Measurements from ENCODE around the gene USP38.

DNA sequence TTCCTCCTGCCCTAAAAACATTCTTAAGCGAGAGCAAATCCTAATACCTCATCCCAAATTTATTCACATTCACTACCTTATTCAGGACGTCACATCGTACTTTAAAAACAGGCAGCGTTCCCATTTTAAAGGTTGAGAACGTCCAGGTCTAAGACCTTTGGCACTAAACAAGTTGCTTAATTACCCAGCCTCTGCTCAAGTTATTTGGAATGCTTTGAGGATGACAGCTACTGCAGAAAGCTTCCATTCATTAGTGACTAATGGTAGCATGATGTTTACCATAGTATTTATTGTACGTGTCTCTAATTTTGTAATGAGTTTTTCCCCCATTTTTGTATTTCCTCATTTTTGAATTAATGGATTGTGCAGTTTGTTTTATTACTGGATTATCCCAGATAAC, 1.5 kb downstream of the USP38 start:
- TF ChIP-seq POLR2A (IDR thresholded peaks at IDR 0.05; ENCODE audit: low read length): no peak
- no peak for TF ChIP-seq GATA1 (IDR thresholded peaks at IDR 0.05; ENCODE audit: low read depth, low read length)

Measured in erythroblast (primary cell).